ENCODE measurements around the gene MERTK.

DNA sequence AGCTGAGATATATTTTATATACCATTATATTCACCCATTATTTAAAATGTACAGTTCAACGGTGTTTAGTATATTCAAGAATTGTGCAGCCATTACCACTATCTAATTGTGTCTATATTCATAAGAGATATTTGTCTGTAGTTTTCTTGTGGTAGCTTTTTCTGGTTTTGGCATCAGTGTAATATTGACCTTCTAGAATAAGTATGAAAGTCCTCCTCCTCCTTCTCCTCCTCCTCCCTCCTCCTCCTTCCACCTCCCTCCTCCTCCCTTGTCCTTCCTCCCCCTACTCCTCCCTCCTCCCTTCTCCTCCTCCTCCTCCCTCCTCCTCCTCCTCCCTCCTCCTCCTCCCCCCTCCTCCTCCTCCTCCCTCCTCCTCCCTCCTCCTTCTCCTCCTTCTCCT lies 72.0 kb downstream of the MERTK start:
- TF ChIP-seq, protein P1, sequence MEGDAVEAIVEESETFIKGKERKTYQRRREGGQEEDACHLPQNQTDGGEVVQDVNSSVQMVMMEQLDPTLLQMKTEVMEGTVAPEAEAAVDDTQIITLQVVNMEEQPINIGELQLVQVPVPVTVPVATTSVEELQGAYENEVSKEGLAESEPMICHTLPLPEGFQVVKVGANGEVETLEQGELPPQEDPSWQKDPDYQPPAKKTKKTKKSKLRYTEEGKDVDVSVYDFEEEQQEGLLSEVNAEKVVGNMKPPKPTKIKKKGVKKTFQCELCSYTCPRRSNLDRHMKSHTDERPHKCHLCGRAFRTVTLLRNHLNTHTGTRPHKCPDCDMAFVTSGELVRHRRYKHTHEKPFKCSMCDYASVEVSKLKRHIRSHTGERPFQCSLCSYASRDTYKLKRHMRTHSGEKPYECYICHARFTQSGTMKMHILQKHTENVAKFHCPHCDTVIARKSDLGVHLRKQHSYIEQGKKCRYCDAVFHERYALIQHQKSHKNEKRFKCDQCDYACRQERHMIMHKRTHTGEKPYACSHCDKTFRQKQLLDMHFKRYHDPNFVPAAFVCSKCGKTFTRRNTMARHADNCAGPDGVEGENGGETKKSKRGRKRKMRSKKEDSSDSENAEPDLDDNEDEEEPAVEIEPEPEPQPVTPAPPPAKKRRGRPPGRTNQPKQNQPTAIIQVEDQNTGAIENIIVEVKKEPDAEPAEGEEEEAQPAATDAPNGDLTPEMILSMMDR (IDR thresholded peaks at IDR 0.05), result no peak
- no peak for TF ChIP-seq POLR2AphosphoS5 (IDR thresholded peaks at IDR 0.05)
- no peak for TF ChIP-seq POLR2A (IDR thresholded peaks at IDR 0.05)
